SK-N-SH treated with all-trans-retinoic acid at 6 μM for 48 hours (cell line): ENCODE measurements around the gene ZNF484.
"Not testable (repeated sequence)": the region's sequence is repeated elsewhere in the genome, so short reads cannot be mapped to it uniquely, and the experiment has no call there.

Source experiments
- ATAC-seq: fragments of 200-7000 bp; cut with Tn5 transposase; 3 replicates; pipeline ENCODE4 v1.9.1; 2020; ENCODE audit warnings: mild to moderate bottlenecking, moderate library complexity
- CREB5 ChIP-seq: fragments of 250-450 bp; sonication (Bioruptor Pico); IDR thresholded peaks from 2 replicates; pipeline ENCODE4 v1.5.1; 2020; ENCODE audit warnings: low read depth, mild to moderate bottlenecking, moderate library complexity
- CSDC2 ChIP-seq: fragments of 250-450 bp; sonication (Bioruptor Pico); IDR thresholded peaks from 2 replicates; pipeline ENCODE4 v1.5.0; 2020; ENCODE audit warnings: mild to moderate bottlenecking, moderate library complexity
- CSRNP3 ChIP-seq: fragments of 250-450 bp; sonication (Bioruptor Pico); IDR thresholded peaks from 2 replicates; pipeline ENCODE4 v1.5.1; 2021; ENCODE audit warnings: mild to moderate bottlenecking, moderate library complexity
- GLIS3 ChIP-seq: fragments of 250-450 bp; sonication (Bioruptor Pico); IDR thresholded peaks from 2 replicates; pipeline ENCODE4 v1.5.0; 2020; ENCODE audit warnings: mild to moderate bottlenecking, moderate library complexity
- ISL1 ChIP-seq: fragments of 250-450 bp; sonication (Bioruptor Pico); IDR thresholded peaks from 2 replicates; pipeline ENCODE4 v2.1.2; 2022; ENCODE audit warnings: mild to moderate bottlenecking, moderate library complexity
- OSR1 ChIP-seq: fragments of 250-450 bp; sonication (Bioruptor Pico); IDR thresholded peaks from 2 replicates; pipeline ENCODE4 v1.8.0; 2022; ENCODE audit warnings: moderate library complexity, mild to moderate bottlenecking, inconsistent platforms
- PATZ1 ChIP-seq: fragments of 250-450 bp; sonication (Bioruptor Pico); IDR thresholded peaks from 2 replicates; pipeline ENCODE4 v1.8.0; 2020; ENCODE audit warnings: mild to moderate bottlenecking, moderate library complexity, borderline replicate concordance
- POU6F1 ChIP-seq: fragments of 250-450 bp; sonication (Bioruptor Pico); IDR thresholded peaks from 2 replicates; pipeline ENCODE4 v1.8.0; 2021; ENCODE audit warnings: low read depth, mild to moderate bottlenecking, moderate library complexity, borderline replicate concordance
- PPARA ChIP-seq: fragments of 250-450 bp; sonication (Bioruptor Pico); IDR thresholded peaks from 2 replicates; pipeline ENCODE4 v1.5.0; 2020; ENCODE audit warnings: mild to moderate bottlenecking, borderline replicate concordance
- RARB ChIP-seq: fragments of 250-450 bp; sonication (Bioruptor Pico); IDR thresholded peaks from 2 replicates; pipeline ENCODE4 v1.8.0; 2021; ENCODE audit warnings: mild to moderate bottlenecking, moderate library complexity
- SNAI2 ChIP-seq: fragments of 250-450 bp; sonication (Bioruptor Pico); IDR thresholded peaks from 2 replicates; pipeline ENCODE4 v1.5.0; 2020; ENCODE audit warnings: mild to moderate bottlenecking, moderate library complexity
- TCF4 ChIP-seq: fragments of 250-450 bp; sonication (Bioruptor Pico); IDR thresholded peaks from 2 replicates; pipeline ENCODE4 v1.8.0; 2021; ENCODE audit warnings: mild to moderate bottlenecking, moderate library complexity, borderline replicate concordance
- TSHZ2 ChIP-seq: fragments of 250-450 bp; sonication (Bioruptor Pico); IDR thresholded peaks from 2 replicates; pipeline ENCODE4 v1.5.0; 2020; ENCODE audit warnings: mild to moderate bottlenecking, moderate library complexity
- ZFP3 ChIP-seq: fragments of 250-450 bp; sonication (Bioruptor Pico); IDR thresholded peaks from 2 replicates; pipeline ENCODE4 v1.5.0; 2020; ENCODE audit warnings: mild to moderate bottlenecking, moderate library complexity
- ZFP30 ChIP-seq: fragments of 450-650 bp; formaldehyde crosslinking; IDR thresholded peaks from 2 replicates; pipeline ENCODE4 v1.5.0; 2022; ENCODE audit warnings: mild to moderate bottlenecking, moderate library complexity
- ZNF565 ChIP-seq: fragments of 450-650 bp; formaldehyde crosslinking; conservative IDR thresholded peaks from 2 replicates; pipeline ENCODE4 v1.5.0; 2020; ENCODE audit warnings: low read depth, mild to moderate bottlenecking, moderate library complexity
- ZNF8 ChIP-seq: fragments of 450-650 bp; formaldehyde crosslinking; IDR thresholded peaks from 2 replicates; pipeline ENCODE4 v1.5.0; 2020; ENCODE audit warnings: mild to moderate bottlenecking, moderate library complexity

ZNF484 gene

GRCh38 chr9:92917176-92917800 lies 39.5 kb upstream of the ZNF484 start:
- no peak for ATAC-seq
- no peak for TF ChIP-seq TCF4 (CRISPR knock-in tag)
- TF ChIP-seq ZFP30 (CRISPR knock-in tag), result no peak
- no peak for TF ChIP-seq PATZ1
- TF ChIP-seq RARB (CRISPR knock-in tag), result no peak

GRCh38 chr9:92911511-92912475 lies 34.0 kb upstream of the ZNF484 start:
- ATAC-seq, result no peak
- no peak for TF ChIP-seq CSDC2 (CRISPR knock-in tag)
- no peak for TF ChIP-seq CREB5 (CRISPR knock-in tag)
- no peak for TF ChIP-seq GLIS3
- TF ChIP-seq CSRNP3 (CRISPR knock-in tag), result no peak
- TF ChIP-seq POU6F1, result no peak
- no peak for TF ChIP-seq ZNF8 (CRISPR knock-in tag)
- no peak for TF ChIP-seq ZFP3 (CRISPR knock-in tag)
- TF ChIP-seq SNAI2, result no peak

GRCh38 chr9:92905137-92905536 lies 27.3 kb upstream of the ZNF484 start:
- not testable (repeated sequence) for ATAC-seq

- TF ChIP-seq TCF4 (CRISPR knock-in tag) (no peak), ZFP30 (CRISPR knock-in tag) (no peak), PPARA (CRISPR knock-in tag) (no peak), POU6F1 (no peak), ZNF565 (CRISPR knock-in tag) (no peak), ZNF8 (CRISPR knock-in tag) (no peak), GLIS3 (no peak), ISL1 (CRISPR knock-in tag) (no peak), OSR1 (CRISPR knock-in tag) (no peak)
- no peak for ATAC-seq
These were observed 19.5 kb upstream of the ZNF484 start for GRCh38 chr9:92897323-92897722.

- TF ChIP-seq CREB5 (CRISPR knock-in tag) (no peak), TSHZ2 (CRISPR knock-in tag) (no peak), ZFP3 (CRISPR knock-in tag) (no peak), TCF4 (CRISPR knock-in tag) (no peak)
These were observed 18.1 kb upstream of the ZNF484 start for GRCh38 chr9:92895812-92896436.

More at GRCh38 chr9:92895812-92896436, 18.1 kb upstream of the ZNF484 start:
- ATAC-seq, result no peak
